Suppressor macrophage (primary cell): ENCODE measurements around the gene BSN.
A peak's percentile ranks its signal among the peaks of the same experiment; 100 is the strongest.

Experiments
- DNase-seq, 4 experiments: peaks; one replicate each; pipeline ENCODE4 v3.0.0-alpha.2; 2020 to 2022

The BSN gene

DNA sequence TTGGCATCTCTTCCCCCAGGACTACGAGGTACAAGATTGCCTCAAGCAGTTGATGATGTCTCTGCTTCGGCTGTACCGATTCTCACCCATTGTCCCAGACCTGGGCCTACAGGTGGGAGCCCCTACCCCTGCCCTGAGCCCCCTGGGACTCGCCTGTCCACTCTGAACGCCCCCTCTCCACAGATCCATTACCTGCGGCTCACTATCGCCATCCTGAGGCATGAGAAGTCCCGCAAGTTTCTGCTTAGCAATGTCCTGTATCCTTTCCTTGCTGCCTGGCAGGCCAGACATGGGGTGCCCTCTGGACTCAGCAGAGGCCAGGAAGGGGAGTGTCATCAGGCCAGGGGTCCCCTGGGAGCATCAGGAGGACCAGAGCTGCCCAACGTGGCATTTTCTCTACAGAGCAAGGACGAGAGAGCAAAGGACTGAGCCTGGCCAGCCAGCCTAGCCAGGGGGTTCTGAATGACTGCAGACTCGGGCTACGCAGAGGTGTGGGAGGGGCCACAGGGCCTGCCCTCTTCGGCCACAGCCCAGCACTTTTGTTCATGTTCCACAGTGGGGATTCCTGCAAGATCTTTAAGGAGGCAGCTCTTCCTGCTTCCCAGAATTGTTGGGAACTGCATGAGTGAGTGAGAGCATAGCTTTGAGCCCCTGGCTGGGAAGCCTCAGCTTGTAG, 146.3 kb downstream of the BSN start:
- DNase-seq, result no peak

DNA sequence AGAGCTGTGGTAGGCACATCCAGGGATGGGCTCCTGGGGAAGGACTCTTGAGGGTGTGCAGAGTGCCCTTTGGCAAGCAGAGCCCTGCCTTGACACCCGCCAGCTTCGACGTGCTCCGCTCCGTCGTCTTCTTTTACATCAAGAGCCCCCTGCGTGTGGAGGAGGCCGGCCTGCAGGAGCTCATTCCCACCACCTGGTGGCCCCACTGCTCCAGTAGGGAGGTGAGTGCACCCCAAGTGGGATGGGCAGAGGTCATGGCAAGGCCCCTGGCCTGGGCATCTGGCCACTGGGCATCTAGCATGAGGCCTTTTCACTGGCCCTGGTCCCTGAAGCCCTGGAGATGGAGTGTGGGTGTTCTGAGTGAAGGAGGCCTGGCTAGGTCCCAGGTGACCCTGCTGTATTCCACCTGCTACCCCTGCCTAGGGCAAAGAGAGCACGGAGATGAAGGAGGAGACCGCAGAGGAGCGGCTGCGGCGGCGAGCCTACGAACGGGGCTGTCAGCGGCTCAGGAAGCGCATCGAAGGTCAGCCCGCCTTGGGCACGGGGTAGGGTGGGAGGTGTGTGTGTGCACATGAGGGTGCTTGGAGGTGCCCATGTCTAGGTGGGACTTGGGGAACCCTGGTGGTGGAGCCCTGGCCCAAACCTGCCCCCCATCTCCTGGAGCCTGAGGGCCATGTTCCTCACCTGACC, 147.3 kb downstream of the BSN start:
- peak in 3 of 4 experiments; percentile 15 to 39 (median 19) for DNase-seq

DNA sequence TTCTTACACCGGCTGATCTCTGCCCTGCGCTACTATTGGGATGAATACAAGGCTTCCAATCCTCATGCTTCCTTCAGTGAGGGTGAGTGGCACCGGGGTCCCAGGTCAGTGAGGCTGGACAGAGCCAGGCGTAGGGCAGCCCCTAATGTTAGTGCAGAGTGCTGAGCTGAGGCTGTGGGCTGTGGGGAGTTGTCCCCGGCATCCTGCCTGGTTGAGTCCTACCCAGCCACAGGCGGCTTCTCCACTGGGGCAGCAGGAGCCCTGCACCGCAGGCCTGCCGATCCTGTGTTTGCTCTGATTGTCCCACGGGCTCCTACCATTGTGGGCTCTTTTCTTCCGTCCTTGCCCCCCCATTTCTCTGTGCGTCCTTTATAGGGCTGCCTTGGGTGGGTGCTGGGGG, 148.4 kb downstream of the BSN start:
- no peak for DNase-seq

DNA sequence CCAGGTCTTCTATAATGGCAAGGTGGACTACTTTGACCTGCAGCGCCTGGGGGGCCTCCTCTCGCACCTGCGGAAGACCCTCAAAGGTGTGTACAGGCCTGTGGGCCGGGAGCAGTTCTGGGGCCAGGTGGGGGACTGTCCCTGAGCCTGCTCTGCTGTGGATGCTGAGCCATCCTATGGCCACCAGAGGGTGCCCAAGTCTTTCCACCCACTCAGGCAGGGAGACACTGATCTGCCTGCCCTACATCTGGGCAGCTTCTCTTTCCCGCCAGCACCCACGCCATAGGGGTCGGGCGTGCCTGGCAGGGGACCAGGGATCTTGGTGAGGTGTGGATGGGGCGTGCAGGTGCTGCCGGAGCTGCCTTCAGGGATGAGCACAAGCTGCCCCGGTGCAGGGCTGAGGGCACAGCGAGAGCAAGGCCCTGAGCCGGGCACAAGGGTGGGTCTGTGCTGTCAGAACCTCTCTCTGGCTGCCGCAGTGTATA, 149.2 kb downstream of the BSN start:
- DNase-seq, result peak; percentile 65 to 81 (median 78)

DNA sequence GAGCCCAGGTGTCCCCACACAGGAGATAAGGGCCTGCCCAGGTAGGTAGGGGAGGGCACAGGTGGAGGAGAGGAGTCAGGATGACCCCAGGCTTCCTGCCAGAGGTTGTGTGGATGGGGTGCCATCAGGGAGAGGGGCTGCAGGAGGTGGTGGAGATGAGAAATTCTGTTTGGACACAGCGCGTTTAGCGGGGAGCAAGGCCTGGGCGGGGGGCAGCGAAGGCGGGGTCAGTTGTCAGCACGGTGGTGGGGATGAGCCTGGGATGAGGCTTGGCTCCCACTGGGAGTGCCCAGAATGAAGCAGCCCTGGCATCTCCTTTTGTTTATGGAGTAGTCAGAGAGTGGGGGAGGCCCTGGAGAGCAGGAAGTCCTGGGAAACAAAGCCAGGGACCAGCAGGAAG, 149.7 kb downstream of the BSN start:
- DNase-seq, result no peak

DNA sequence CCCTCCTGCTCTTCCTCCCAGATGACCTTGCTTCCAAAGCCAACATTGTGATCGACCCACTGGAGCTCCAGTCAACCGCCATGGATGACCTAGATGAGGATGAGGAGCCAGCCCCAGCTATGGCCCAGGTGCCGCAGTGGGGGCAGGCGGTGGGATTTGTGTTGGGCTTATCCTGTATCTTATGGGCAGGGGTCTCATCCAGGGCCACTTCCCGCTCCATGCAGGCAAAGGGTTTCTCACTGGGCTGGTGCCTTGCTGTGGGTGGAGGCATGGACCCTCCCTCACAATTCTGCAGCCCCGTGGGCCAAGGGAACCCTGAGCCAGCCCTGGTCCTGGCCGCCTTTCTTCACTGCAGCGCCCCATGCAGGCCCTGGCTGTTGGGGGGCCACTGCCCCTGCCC, 150.4 kb downstream of the BSN start:
- DNase-seq, result no peak

DNA sequence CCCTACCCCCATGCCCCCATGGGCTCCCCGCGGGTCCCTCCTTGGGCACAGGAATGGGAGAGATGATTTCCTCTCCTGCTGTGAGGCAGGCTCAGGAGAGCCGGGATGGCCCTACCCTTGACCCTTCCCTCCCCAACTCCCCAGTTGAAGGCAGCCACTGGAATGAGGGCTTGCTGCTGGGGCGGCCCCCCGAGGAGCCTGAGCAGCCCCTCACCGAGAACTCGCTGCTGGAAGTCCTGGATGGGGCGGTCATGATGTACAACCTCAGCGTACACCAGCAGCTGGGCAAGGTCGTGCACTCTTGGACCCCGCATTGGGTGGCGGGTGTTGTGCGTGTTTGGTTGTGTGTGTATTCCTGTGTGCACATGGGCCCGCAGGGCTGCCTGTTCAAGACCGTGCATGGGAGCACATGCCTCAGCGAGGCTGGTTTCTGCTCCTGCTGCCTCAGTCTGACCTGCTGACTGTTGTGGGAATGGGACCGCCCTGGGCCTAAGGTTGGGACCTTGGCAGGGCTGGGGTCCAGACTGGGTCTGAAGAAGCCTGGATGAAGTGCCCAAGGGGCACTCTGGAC, 151.2 kb downstream of the BSN start:
- DNase-seq, result peak in 1 of 4 experiments; percentile 1

DNA sequence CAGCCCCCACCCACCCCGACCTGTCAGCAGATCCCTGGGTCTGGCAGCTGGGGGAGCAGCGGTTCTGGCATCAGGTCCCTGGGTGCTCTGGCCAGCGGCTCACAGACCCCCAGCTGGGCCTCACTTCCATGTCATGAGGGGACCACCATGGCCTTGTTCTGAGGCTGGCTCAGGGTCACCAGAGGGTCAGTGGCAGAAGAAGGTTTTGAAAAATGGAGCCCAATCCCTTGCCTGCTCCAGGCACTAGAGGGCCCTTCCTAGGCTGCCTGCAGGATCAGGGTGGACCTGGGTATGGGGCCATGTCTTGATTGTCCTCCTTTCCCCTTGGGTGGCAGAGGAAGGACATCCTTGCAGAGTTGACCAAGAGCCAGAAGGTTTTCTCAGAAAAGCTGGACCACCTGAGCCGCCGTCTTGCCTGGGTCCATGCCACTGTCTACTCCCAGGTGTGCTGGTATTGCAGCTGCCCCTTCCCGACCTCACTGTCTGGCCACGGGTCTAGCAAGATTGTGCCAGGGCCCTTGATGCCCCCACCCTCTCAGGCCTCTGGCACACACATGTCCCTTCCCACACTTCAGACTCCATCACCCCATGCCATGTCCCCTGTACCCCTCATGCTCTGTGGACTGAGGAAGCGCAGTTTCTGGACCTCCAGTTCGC, 152.3 kb downstream of the BSN start:
- DNase-seq, result peak in 1 of 4 experiments; percentile 0

DNA sequence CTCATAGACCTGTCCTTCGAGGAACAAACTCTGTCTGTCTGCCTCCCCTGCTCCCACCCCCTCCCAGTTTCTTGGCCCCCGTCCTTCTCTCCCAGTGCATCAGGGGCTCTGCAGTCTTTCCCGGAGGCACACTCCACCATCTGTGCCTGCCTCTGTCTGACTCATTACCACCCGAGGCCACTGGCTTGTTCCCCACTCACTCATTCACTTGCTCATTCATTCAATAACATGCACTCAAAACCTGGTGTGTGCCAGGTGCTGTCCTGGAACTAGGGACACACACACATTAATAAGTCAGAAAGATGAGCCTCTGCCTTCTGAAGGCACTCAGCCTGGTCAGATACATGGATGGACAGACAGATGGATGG, 152.8 kb downstream of the BSN start:
- DNase-seq, result peak in 1 of 4 experiments; percentile 0

DNA sequence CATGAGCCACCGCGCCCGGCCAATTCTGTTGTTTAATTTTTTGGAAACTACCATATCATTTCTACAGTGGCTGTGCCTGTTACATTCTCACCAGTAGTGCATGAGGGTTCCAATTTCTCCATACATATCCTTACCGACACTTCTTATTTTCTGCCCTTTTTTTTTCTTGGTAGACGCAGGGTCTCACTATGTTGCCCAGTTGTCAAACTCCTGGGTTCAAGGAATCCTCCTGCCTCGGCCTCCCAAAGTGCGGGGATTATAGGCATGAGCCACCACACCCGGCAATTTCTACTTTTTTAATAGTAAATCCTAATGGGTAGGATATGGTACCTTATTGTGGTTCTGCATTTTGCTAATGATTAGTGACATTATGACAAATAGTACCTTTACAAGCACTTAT, 155.6 kb downstream of the BSN start:
- DNase-seq, result no peak

DNA sequence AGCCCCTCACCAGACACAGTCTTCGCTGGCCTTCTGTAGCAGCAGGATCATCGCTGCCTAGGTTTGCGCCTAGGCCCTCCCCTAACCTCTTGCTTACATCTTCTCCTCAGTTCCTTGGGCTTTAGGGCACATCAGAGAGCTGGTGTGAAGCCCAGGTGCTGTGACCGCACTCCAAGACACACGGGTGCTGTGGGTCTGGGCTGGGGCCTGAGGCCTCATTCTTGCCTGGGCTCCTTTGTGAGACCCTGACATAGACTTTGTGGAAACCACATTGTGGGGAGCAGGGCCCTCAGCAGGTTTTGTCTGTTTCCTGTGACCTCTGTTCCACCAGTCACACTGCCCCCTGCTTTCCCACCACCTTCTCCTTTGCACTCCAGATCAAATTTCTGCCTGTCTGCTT, 157.2 kb downstream of the BSN start:
- no peak for DNase-seq

DNA sequence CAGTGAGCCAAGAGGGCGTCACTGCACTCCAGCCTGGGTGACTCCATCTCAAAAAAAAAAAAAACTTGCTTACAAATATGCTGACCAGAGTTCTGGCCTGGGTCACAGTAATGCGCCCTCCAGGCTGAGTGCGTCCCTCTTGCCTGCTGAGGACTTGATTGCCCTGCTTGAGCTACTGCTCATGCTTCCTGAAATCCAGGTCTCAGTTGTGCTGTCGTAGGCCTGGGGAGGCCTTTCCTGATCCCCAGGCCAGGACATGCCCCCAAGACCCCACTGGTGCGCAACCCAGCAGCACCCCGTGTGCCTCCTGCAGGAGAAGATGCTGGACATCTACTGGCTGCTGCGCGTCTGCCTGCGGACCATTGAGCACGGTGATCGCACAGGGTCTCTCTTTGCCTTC, 157.9 kb downstream of the BSN start:
- DNase-seq, result no peak

DNA sequence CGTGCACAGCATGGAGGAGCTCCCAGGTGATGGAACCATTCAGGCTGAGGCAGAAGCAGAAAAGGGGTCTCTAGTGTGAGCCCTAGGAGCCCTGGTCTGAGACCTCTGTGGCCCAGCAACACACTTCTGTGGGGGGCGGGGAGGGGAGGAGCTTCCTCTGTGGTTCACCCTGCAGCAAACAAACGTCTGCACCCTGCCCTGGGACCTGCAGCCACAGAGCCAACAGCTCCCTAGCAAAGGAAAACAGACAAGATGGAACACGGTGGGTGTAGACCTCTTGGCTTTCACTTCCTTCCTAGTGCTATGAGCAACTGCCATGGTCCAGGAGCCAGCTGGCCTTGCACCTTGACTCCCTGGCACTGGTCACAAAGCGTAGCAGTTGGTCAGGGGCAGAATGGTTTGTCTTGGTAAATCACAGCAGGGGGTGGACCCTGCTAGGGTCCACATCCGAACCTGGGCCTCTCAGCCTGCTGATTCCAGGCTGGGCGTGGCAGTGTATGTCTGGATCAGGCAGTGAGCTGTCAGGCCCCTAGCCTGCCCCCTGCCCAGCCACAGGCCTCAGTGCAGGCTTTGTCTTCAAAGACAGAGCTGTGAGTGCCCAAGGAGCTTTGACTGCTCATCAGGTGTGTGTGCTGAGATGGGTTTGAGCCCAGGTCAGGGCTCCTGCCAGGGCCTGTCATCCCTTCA, 158.5 kb downstream of the BSN start:
- DNase-seq, result no peak

DNA sequence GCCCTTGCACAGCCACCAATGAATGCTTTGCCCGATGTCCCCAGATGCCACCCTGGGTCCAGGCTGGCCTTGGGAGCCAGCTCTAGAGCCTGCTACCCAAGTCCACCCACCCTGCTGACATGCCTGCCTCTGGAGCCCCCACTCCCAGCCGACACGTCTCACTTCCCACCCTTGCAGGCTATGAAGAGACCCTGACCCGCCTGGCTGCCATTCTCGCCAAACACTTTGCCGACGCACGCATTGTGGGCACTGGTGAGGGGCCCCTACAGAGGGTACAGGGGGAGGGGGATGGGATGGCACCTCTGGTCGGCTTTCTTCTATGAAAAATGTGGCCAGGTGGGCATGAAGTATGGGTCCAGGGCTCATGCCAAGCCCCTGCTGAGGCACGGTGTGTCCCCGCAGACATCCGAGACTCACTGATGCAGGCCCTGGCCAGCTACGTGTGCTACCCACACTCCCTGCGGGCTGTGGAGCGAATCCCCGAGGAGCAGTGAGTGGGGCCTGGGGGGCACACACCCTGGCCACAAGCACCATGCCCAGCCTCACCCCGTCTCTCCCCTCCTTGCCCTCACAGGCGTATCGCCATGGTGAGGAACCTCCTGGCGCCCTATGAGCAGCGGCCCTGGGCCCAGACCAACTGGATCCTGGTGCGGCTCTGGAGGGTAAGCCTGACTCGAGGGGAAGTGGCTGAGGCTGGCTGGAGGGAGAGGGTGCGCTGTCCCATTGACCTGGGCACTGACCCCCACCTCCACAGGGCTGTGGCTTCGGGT, 159.2 kb downstream of the BSN start:
- DNase-seq, result no peak

DNA sequence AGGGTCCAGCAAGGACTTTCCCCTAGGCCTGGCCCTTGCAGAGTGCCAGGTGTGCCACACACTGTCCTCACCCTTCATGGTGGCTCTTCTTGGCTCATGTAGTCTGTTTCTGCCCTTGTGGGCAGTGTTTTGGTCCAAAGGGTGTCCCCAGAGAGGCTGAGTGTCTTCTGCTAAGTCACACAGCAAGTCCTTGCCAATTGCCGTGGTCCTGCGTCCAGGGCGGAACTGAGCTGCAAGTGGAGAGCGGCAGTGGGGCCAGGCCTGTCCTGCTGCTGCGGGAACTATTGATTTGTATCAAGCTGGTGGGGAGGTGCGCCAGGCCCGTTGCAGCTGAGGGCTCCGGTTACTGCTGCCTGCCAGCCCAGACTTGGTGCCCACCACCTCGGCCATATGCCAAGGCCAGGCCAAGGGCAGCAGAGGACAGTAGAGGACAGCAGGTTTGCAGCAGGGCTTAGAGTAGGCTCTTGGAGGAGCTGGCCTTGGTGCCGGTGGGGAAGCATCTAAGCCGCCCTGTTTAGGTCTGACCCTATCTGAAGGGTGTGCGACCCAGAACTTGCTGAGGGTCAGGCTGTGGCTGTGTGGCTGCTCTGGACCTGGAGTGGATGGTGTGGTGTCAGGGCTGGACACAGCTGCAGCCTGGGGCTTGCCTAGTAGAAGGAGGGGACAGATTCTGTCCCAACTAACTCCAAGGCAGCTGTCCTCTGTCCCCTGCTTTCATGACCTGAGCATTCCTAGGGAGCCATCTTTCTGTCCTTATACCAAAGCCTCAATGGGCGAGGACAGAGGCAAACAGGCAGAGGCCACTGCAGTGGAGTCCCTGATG, 160.7 kb downstream of the BSN start:
- DNase-seq, result no peak

DNA sequence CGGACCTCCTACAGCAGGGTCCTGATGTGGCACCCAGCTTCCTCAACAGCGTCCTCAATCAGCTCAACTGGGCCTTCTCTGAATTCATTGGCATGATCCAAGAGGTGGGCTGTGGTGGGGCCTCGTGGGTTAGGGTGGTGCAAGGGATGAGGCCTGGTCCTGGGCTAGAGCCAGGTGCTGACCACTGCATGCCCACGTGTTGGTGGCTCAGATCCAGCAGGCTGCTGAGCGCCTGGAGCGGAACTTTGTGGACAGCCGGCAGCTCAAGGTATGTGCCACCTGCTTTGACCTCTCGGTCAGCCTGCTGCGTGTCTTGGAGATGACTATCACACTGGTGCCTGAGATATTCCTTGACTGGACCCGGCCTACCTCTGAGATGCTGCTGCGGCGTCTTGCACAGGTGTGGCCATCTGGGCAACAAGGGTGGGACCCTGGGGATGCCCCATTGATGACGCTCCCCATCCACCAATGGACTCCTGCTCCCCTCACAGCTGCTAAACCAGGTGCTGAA, 161.4 kb downstream of the BSN start:
- no peak for DNase-seq

DNA sequence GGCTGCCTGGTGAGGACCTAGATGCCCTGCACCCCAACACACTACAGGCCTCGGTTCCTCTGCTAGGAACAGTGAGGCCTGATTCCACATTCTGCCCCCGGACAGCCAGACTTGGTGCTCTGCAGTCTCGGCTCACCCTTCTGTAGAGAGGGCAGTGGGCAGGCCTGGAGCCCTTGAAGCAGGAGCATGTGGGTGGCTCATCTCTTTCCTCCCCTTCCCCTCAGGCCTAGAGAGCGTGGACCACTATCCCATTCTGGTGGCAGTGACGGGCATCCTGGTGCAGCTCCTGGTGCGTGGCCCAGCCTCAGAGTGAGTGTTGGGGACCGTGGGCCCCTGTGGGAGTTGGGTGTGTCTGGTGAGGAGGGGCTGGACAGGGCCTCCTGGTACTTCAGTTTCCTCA, 161.9 kb downstream of the BSN start:
- DNase-seq, result no peak

DNA sequence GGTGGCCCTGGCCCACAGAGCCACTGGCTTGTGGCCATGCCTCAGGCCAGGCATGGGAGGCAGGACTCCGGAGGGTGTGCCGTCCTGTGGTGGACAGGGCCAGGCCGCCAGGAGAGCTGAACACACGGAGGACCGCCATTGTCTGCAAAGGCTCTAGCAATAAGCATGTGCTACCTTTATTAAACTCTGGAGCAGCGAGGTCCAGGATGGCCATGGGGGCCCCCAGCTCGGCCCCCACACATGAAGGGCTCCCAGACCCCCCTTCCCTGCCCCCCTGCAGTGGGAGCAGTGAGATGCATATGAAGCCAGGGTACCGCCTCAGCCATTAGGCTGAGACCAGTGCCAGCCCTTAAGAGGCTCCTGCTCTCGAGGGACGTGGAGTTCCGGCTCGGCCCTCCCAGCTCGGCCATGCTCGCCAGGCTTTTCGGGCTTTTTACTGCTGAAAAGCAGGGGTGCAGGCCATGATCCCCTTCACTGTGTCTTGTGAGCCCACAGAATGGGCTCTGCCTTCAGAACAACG, 162.5 kb downstream of the BSN start:
- no peak for DNase-seq

DNA sequence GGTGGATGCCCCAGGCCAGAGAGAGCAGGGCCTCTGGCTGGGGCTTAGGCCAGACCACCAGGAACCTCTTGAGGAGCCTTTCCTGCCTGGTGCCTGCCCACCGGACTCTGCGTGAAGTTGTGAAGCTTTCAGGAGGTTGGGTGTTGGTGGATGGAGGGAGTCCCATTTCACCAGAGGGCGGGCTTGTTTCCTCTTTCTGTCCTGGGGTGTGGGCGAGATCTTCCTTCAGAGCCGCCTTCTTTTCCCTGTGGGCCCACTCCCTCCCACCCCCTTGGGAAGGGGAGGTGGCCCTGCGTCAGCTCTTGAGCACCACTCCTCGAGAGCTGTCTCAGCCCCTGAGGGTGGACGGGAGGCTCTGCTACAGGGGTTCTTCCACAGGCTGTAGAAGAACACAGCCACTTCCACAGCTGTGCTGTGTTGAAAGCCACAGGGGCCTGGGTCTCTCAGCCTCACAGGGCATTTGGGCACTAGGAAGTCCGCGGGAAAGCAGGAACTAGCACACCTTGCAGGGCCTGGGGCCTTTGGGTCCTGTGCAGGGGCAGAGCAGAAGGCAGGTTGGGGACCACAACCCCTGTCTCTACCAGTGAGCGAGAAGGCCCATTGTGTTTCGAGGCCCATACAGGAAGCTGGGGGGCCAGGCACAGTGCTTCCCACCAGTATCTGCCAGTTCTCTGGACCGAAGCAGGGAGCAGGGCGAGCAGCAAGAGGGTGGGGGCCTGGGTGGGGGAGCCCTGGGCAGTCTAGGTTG, 163.1 kb downstream of the BSN start:
- no peak for DNase-seq
